ENCODE measurements around the gene GRK5. TPM values are rescaled to one million over a fixed set of nuclear protein-coding genes. Genes with fewer than 3 reads are reported as not detected.

GRK5 gene
- total and polyA plus RNA-seq, 9 of the 15 experiments (the other 6 are each of a cell fraction or from before 2014, with no cell fraction given): 0.46 to 0.83 (median 0.67) TPM; not detected in 2

GRCh38 chr10:119379466-119380071, 172.2 kb downstream of the GRK5 start (continued):
- TF ChIP-seq ARID4B (CRISPR knock-in tag; IDR thresholded peaks at IDR 0.05) (no peak), ESRRB (CRISPR knock-in tag; IDR thresholded peaks at IDR 0.05; ENCODE audit: borderline replicate concordance) (no peak), KAT8 (IDR thresholded peaks at IDR 0.05; ENCODE audit: low read depth) (no peak), NFE2L1 (tag; IDR thresholded peaks at IDR 0.05; ENCODE audit: borderline replicate concordance, low read depth) (no peak), SUPT5H (IDR thresholded peaks at IDR 0.05) (no peak), ZFP36 (IDR thresholded peaks at IDR 0.05; ENCODE audit: low read depth, low read length, partially characterized antibody) (peak; percentile 30), ZNF77 (CRISPR knock-in tag; IDR thresholded peaks at IDR 0.05) (no peak), ZNF780A (CRISPR knock-in tag; IDR thresholded peaks at IDR 0.05) (no peak), VEZF1 (CRISPR knock-in tag; IDR thresholded peaks at IDR 0.05) (no peak)

All from K562 (cell line).